Skeletal muscle satellite cell (primary cell): ENCODE results near the gene SLC6A11.

Experiments
- H3K27me3 ChIP-seq: 2 replicates; pipeline ENCODE4 v1.7.0; 2013; ENCODE audit warnings: low read length; ENCODE audit not compliant: control insufficient read depth, insufficient read depth
- H3K36me3 ChIP-seq: 2 replicates; pipeline ENCODE4 v1.7.0; 2013; ENCODE audit warnings: mild to moderate bottlenecking, control low read depth, low read length; ENCODE audit not compliant: insufficient read depth
- H3K4me1 ChIP-seq: 2 replicates; pipeline ENCODE4 v1.7.0; 2013; ENCODE audit warnings: low read length; ENCODE audit not compliant: control insufficient read depth, insufficient read depth
- H3K4me2 ChIP-seq: 2 replicates; pipeline ENCODE4 v1.7.0; 2013; ENCODE audit warnings: mild to moderate bottlenecking, low read length
- H3K4me3 ChIP-seq: 2 replicates; pipeline ENCODE4 v1.7.0; 2013; ENCODE audit warnings: low read length
- H3K9ac ChIP-seq: 2 replicates; pipeline ENCODE4 v1.7.0; 2013; ENCODE audit warnings: mild to moderate bottlenecking, low read depth, low read length, moderate library complexity
- H3K9me3 ChIP-seq: replicated peaks from 2 replicates; pipeline ENCODE4 v1.7.0; 2013; ENCODE audit warnings: mild to moderate bottlenecking, control low read depth, low read length

SLC6A11 gene

DNA sequence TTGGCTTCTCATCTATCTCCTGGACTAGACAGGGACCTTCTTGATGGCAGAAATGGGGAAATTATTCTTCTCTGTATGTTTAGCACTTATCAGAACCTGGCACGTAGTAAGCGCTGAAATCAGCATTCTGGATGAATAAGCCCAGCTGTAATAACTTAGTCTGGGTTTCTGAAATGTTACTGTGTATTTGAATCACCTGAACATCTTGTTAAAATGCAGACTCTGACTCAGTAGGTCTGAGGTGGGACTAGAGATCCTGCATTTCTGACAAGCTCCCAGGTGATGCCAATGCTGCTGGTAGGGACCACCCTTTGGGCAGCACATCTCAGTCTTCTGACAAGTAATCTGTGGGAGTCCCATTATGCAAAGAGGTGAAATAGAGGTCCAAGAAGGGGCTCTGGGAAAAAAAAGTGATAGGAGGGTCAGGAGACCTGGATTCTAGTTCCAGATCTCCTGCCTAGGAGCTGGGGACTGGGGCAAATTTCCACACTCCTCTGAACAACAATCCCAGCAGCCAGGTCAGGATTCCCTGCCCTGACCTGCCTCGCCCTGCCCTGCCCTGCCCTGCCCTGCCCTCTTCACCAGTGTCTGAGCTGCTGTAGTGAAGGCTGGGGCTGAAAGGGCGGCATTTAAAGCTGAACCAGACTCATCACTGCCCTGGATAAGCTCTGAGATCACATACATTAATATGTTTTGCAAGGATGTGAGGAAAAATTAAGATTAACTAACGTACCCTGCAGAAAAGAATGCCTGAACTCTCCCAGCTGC lies 17.2 kb upstream of the SLC6A11 start:
- Histone ChIP-seq H3K4me2 (no peak overlapping the region), H3K4me1 (no peaks in the 10 kb centered on the region), H3K9ac (no peak overlapping the region), H3K36me3 (no peaks in the 10 kb centered on the region), H3K9me3 (no peaks in the 10 kb centered on the region), H3K27me3 (no peaks in the 10 kb centered on the region), H3K4me3 (no peak overlapping the region)

DNA sequence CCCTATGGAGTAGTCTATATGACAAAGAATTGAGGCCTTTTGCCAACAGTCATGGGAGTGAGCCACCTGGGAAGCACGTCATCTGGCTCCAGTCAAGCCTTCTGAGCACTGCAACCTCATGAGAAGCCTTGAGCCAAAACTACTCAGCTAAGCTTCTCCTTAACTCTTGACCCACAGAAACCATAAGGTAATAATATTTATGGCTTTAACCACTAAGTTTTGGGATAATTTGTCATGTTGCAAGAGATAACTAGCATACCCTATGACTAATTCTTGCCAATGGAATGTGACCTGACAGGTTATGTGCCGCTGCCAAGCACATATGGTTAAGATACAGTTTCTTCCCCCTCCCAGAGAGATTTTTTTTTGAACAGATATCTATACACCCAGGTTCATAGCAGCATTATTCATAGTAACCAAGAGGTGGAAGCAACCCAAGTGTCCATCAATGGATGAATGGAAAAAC lies 11.8 kb upstream of the SLC6A11 start:
- Histone ChIP-seq H3K4me3 (no peak overlapping the region), H3K4me1 (no peaks in the 10 kb centered on the region), H3K36me3 (no peaks in the 10 kb centered on the region), H3K4me2 (no peak overlapping the region), H3K9me3 (no peaks in the 10 kb centered on the region), H3K9ac (no peak overlapping the region), H3K27me3 (no peaks in the 10 kb centered on the region)

DNA sequence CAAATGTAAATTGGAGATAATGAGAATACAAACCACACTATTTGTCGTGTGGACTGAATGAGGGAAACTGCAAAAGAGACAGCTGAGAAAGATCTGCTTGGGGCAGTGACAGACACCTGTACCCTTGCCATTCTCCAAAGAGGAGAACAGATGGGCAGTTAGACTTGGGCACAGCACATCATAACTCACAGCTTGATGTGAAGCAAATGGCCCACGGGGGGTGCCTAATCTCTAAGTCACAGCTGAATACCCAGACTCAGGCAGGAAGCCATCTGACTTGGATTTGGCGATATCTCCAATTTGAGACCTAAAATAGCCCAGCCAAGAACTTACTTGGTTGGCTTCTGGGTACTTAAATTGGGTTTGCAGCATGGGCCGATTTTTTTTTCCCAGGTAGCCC lies 10.0 kb upstream of the SLC6A11 start:
- H3K4me3 ChIP-seq, result no peak overlapping the region
- no peak overlapping the region for H3K9ac ChIP-seq
- H3K27me3 ChIP-seq, result no peaks in the 10 kb centered on the region
- no peaks in the 10 kb centered on the region for H3K4me1 ChIP-seq
- H3K4me2 ChIP-seq, result no peak overlapping the region
- no peaks in the 10 kb centered on the region for H3K9me3 ChIP-seq
- no peaks in the 10 kb centered on the region for H3K36me3 ChIP-seq

DNA sequence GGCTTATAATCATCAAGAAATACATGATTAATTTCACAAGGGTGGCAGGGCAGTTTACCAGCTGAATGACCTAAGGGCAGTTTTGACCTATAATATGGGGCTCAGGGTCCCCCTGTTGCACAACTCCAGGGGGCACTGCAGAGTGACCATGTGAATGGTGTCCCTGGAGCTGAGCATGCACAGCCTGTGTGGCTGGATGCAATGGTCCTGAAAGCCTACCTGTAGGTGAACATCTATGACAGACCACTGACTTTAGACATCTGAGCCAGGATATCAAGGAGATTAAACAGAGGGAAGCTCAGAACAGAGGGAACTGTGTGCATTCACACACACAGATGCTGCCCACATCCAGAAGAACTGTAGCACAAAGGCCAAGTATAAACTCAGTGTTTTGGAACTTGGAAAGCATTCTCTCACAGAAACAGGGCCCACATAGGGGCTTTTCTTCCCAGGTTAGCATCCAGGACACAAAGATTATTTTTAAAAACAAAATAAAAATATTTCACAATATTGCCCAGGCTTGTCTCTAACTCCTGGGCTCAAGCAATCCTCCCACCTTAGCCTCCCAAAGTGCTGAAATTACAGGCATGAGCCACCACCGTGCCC lies 7.8 kb upstream of the SLC6A11 start:
- Histone ChIP-seq H3K9ac (no peak overlapping the region), H3K4me3 (no peak overlapping the region), H3K9me3 (no peaks in the 10 kb centered on the region), H3K4me1 (no peaks in the 10 kb centered on the region), H3K4me2 (no peak overlapping the region), H3K27me3 (peaks cover 3% of the 10 kb centered on the region), H3K36me3 (no peaks in the 10 kb centered on the region)

DNA sequence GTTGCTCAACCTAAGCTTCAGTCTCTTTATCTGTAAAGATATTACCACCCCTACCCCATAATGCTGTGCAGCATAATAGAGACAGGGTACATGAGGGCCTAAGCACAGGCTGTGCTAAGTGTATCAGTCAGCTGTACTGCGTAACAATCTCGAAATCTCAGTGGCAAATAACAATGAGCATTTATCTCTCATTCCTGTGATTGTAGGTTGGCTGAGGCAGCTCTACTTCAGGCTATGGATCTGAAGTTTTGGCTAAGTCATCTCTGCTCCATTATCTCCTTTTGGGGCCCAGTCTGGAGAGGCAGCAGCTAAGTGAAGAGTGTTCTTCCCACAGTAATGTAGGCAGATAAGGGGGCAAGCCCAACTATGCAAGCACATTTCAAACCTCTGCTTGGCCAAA lies 7.1 kb upstream of the SLC6A11 start:
- H3K9me3 ChIP-seq, result no peaks in the 10 kb centered on the region
- H3K4me1 ChIP-seq, result no peaks in the 10 kb centered on the region
- H3K36me3 ChIP-seq, result no peaks in the 10 kb centered on the region
- no peak overlapping the region for H3K9ac ChIP-seq
- no peak overlapping the region for H3K4me3 ChIP-seq
- peaks cover 3% of the 10 kb centered on the region for H3K27me3 ChIP-seq
- no peak overlapping the region for H3K4me2 ChIP-seq

DNA sequence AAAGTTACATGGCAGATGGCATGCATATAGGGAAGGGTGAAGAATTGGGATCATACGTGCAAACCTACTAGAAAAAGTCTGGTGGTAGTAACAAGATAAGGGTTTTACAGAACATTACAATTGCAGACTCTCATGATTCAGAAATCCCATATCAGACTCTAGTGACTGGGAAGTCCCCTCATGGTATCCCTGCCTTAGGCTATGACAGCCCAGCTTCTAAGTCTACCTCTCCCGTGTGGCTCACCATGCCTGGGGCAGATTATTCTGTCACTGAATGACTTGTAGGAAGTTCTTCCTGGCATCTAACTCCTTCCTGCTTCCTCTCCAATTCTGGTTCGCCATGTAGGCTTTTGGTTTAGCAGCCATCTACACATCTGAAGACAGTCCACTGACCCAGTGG lies 5.7 kb upstream of the SLC6A11 start:
- Histone ChIP-seq H3K4me1 (no peaks in the 10 kb centered on the region), H3K9ac (no peak overlapping the region)

DNA sequence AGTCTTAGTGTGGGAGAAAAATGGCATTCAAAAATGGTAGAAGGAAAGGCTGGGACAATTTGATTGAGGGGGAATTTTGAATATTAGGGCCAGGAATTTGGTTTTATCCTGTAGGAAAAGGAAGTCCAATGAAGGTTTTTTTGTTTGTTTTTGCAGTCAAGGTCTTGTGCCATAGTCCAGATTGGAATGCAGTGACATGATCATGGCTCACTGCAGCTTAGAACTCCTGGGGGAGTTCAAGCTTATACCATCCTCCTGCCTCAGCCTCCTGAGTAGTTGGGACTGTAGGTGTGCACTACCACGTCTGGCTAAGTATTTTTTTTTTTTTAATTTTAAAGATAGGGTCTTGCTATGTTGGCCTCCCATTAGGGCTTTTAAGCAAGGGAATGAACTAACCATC lies 2.6 kb upstream of the SLC6A11 start:
- H3K9ac ChIP-seq, result no peak overlapping the region
- H3K9me3 ChIP-seq, result no peaks in the 10 kb centered on the region
- H3K36me3 ChIP-seq, result no peaks in the 10 kb centered on the region
- no peak overlapping the region for H3K4me3 ChIP-seq
- H3K27me3 ChIP-seq, result peaks cover 38% of the 10 kb centered on the region
- no peak overlapping the region for H3K4me2 ChIP-seq
- no peaks in the 10 kb centered on the region for H3K4me1 ChIP-seq

More for the DNA sequence above, 5.7 kb upstream of the SLC6A11 start:
- Histone ChIP-seq H3K9me3 (no peaks in the 10 kb centered on the region), H3K4me3 (no peak overlapping the region), H3K4me2 (no peak overlapping the region), H3K27me3 (peaks cover 11% of the 10 kb centered on the region), H3K36me3 (no peaks in the 10 kb centered on the region)

DNA sequence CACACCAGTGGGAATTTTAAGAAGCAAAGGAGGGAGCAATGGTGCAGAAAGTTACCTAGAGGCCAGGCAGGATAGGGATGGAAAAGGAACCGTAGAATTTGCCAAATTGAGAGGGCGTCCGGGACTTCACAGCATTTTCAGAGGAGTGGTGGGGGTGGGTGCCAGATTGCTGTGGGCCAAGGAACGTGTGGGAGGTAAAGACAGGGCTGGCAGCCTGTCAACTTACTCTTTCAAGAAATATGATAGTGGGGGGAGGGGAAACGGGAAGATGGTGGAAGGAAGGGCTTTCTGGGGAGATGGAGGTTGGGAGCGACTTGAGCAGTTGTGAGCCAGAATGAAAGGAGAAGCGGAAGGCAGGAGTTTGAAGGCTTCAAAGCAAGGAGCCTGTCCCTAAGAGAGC lies 1.4 kb upstream of the SLC6A11 start:
- Histone ChIP-seq H3K9ac (no peak overlapping the region), H3K27me3 (peaks cover 42% of the 10 kb centered on the region), H3K4me3 (no peak overlapping the region), H3K4me1 (no peaks in the 10 kb centered on the region), H3K4me2 (no peak overlapping the region), H3K9me3 (no peaks in the 10 kb centered on the region), H3K36me3 (no peaks in the 10 kb centered on the region)

DNA sequence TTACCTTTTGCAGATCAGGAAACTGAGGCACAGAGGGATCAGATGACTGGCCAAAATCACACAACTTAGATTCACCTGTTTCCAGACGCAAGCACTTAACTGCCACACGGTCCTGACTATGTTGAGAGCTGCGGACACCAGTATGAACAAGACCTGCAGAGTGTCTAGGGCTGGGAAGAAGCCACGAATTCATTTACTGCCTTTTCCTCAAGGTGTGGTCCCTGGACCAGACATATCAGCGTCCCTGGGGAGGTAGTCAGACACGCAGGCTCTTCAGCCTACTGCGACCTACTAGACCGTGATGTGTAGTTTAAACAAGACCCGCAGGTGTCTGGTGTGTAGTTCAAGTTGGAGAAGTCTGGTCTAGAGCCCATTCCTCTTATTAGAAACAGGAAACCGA lies 541 bp upstream of the SLC6A11 start:
- no peak overlapping the region for H3K4me3 ChIP-seq
- H3K36me3 ChIP-seq, result no peaks in the 10 kb centered on the region
- no peak overlapping the region for H3K4me2 ChIP-seq
- H3K27me3 ChIP-seq, result peaks cover 42% of the 10 kb centered on the region
- H3K9me3 ChIP-seq, result no peaks in the 10 kb centered on the region
- H3K4me1 ChIP-seq, result no peaks in the 10 kb centered on the region
- H3K9ac ChIP-seq, result no peak overlapping the region

DNA sequence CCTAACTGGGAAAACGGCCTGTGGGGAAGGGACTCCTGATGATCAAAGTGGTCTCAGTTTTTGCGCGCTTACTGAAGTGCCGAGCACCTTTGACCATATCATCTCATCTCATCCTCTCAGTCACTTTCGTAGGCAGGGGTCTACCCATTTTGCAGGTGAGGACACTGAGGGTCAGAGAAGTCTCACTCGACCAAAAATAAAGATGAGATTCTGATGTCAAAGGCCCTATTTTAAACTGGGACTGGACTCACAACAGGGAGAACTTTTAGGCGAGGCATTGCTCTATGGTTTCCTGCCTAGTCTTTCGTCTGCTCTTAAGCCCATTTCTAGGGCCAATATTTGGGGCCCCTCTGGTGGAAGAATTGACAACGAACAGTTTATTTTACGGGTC lies 830 bp downstream of the SLC6A11 start:
- Histone ChIP-seq H3K9ac (no peak overlapping the region), H3K4me3 (no peak overlapping the region), H3K9me3 (no peaks in the 10 kb centered on the region), H3K36me3 (no peaks in the 10 kb centered on the region), H3K4me1 (no peaks in the 10 kb centered on the region), H3K27me3 (peaks cover 47% of the 10 kb centered on the region), H3K4me2 (no peak overlapping the region)

DNA sequence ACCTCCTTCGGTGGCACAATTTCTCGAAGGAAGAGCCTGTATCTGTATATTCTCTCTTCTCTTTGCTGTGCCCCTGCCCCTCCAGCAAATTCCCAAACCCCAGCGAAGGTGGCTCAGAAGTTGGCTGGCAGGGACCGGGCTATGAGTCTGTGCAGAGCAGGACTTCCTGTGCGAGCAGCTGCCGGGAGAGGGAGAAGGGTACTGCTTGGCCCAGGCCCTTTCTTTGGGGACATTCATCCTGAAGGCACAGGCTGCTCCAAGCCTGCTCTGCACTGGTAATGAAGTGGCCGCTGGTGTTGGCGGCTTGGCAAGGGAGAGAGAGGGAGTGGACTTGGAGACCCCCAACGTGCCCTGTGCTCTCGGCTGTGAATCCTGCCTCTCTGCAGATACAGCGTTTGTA lies 1.5 kb downstream of the SLC6A11 start:
- Histone ChIP-seq H3K4me3 (no peak overlapping the region), H3K9ac (no peak overlapping the region), H3K4me2 (no peak overlapping the region), H3K9me3 (no peaks in the 10 kb centered on the region), H3K27me3 (peaks cover 46% of the 10 kb centered on the region), H3K4me1 (no peaks in the 10 kb centered on the region), H3K36me3 (no peaks in the 10 kb centered on the region)

DNA sequence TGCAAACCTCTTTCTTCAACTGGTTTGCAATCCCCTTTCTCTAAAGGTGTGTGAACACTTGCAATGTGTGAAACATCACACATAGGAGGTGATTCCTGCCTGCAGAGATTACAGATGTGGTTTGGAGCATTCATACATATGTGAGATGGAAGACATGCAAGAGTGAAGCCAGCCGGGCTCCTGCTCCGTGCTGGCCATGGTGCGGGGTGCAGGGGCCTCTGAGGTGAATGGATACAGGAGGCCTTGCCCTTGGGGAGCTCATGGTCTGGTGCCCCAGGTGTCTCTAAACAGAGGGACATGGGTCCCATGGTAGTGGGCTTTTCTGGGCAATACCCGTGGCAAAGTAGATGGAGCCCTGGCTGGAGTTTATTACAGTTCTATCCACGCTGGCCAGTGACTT lies 6.0 kb downstream of the SLC6A11 start:
- H3K27me3 ChIP-seq, result peaks cover 23% of the 10 kb centered on the region
- H3K9me3 ChIP-seq, result no peaks in the 10 kb centered on the region
- no peak overlapping the region for H3K9ac ChIP-seq
- H3K4me3 ChIP-seq, result no peak overlapping the region
- H3K36me3 ChIP-seq, result no peaks in the 10 kb centered on the region
- no peaks in the 10 kb centered on the region for H3K4me1 ChIP-seq
- no peak overlapping the region for H3K4me2 ChIP-seq
